HG03039 (cell line): ENCODE measurements around the gene LLGL1.
"Not testable (repeated sequence)": the region's sequence is repeated elsewhere in the genome, so short reads cannot be mapped to it uniquely, and the experiment has no call there.

ENCODE experiments used
- ATAC-seq: cut with Tn5 transposase; IDR thresholded peaks from one replicate; pipeline ENCODE4 v1.9.1; 2021; ENCODE audit warnings: mild to moderate bottlenecking, moderate library complexity; ENCODE audit not compliant: unreplicated experiment

The LLGL1 gene

DNA sequence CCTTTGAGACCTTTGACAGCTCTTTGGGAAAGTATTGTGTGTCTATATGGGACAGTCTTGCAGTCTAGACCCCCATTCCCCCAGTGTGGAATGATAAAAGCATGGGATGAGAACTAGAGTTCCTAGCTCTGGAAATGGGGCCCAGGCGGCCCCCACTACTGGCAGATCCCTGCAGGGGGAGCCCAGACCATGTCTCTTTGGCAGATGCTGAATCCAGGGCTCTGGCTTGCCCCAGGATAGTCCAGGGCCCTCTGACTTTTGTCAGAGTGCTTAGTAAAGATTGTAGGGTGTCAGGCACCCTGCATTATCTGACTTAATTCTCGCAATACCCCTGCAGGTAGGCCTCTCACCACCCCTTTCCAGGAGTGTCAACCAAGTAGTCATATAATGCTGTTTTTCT, 33.5 kb upstream of the LLGL1 start:
- ATAC-seq: no peak

DNA sequence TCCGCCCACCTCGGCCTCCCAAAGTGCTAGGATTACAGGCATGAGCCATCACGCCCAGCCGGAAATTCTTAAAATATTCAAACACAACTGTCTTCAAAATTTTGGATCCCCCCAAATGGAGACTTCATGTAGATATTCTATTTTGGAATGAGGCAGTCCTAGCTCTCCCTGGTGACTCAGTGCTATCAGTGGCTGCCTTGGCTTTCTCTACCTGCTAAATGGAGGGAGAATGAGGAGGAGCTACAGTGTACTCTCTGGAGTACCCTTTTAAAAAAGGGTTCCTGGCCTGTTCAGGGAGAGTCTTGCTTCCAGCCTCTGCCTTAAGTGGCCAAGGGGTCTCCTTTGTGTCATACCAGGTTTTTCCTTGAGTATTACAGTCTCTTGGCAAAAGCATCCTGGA, 31.0 kb upstream of the LLGL1 start:
- no peak for ATAC-seq

DNA sequence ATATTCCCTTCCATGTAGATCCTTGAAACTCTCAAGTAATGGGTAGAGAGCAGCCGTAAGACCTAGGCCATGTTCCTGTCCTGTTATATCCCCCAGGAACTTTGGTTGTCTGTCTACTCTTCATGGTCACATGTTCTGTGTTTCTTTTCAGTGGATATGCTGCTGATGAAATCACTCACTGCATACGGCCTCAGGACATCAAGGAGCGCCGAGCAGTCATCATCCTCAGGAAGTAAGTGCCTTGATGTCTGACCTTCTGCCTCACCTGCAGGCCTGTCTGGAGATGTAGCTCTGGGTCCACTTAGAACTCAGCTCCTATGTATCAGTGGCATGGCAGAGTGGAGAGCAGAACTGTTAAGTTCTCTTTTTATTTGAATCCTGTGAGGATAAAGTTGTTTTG, 30.6 kb upstream of the LLGL1 start:
- no peak for ATAC-seq

DNA sequence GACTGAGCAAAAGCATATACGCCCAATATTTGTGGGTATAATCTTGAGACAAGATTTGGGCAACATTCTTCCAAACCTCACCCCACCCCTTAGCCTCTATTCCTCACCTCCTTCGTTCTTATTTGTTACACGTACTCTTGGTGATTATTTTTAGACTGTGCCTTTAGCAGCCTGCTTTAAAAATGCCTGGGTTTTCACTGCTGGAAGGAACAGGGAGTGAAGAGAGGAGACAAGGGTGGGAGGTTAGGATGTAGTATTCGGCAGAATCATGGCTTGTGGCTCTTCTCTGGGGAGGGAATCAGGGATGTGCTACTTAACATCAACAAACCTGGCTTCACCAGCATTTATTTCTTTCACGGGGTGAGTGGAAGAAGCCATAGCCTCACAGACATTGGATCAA, 30.2 kb upstream of the LLGL1 start:
- ATAC-seq: no peak

DNA sequence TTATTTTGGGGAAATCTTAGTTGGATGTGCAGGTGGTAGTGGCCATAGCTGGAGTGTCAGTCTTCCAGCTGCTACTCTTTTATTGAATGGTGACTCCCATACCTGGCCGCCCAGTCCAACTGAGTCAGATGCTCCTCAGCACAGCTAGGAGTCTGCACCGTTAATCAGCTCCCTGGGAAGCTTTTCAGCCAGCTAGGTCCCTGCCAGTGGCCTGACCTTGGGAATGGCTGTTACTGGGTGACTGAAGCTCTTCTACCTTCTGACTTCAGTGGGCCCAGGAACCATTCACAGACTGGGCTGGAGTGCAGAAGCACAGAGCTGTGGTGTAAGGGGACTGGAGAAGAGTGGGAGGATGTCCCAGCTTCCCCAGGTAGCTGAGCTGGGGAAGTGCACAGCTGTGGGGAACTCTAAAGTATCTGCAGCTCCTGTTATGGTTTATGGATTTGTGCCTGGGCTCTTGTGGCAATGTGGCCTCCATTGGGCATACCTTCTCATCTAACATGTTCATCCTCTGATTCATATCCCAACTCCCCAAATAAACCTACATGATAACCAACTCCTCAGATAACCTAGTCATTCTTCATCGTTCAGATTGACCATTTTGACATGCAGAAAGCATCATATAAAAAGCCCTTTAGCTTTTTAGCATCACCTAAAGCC, 27.8 kb upstream of the LLGL1 start:
- ATAC-seq: no peak

DNA sequence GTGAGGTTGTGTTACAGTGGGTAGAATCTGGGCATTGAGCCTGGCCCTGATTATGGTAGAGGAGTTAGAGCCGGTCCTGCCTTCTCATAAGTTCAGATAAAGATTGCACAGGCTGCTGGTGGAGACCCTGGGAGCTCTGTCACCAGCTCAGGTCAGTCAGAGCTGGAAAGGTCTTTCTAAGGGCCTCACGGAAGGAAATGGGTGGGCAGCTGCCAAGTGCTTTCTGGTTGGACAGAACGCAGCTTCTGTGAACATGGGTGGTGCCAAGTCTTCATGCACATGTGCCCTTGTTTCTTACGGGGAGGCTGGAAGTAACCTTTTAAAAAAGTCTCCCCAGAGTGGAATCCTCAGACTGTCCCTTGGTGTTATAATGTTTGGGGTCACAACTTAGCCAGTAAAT, 26.9 kb upstream of the LLGL1 start:
- ATAC-seq: no peak

DNA sequence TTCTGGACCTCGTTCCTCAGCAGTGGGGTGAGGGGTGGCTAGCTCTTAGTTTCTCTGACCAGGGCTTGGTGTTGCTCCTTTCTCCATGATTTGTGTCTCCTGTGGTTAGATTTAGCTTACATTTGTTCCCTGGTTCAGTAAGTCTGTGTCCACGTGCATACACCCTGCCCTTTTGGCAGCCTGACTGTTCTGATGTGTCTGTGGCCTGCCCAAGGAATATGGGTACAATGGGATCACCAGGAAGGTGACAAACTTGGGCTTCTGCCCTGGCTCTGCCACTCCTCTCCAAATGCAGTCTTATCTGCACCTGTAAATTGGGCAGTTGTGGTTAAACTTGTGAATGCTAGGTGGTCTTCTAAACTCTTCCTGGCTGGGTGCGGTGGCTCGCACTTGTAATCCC, 24.3 kb upstream of the LLGL1 start:
- no peak for ATAC-seq

DNA sequence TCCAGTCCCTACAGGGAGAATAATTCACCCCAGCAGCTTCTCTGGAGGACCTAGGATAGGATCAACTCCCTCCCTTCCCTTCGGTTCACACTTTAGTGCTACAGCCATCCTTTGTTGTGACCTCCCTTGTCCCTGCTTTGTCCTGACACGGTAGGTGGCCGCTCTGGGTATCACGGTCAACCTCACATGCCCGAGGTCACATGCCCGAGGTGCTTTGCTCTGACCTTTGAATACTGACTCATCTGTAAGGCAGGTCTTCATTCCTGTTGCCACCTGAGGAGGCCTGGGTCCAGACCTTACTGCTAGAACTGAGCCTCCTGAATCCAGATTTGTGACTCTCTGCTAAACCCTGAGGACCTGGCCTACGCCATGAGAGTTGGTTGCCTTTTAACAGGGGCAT, 22.1 kb upstream of the LLGL1 start:
- no peak for ATAC-seq

DNA sequence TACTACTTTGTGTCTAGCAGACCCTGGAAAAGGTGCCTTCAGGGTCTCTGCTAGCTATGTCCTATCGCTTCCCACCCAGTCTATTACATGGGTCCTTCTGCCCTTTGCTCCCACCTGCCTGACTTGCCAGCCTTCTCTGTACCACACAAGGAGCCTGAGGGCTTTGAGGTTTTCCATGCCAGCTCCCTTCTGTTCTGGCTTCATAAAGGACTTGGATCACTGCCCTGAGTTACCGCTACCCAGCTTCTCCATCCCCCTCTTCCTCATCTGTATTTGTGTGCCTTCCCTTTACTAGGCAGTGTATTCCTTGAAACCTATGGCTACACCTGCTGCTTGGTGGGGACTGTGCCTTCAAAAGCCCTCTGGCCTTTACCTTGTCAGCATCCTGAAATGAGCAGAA, 19.6 kb upstream of the LLGL1 start:
- ATAC-seq: no peak

DNA sequence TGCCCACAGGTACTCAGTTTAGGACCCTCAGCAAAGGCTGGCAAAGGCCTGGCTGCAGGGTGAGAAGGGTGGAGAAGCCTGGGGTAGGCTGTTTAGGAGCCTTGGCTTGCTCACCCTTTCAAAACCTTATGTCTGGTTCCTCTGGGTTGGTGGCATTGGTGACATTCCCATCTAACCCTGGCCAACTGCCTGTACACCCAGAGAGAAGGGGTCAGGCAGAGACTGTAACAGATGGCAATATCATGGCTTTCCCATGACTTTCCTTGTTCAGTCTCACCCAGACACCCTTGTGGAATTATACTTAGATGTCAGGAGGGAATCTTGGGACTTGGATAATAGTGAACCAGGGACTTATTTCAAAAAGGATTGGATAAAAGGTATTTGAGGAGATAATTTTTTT, 18.5 kb upstream of the LLGL1 start:
- ATAC-seq: no peak

DNA sequence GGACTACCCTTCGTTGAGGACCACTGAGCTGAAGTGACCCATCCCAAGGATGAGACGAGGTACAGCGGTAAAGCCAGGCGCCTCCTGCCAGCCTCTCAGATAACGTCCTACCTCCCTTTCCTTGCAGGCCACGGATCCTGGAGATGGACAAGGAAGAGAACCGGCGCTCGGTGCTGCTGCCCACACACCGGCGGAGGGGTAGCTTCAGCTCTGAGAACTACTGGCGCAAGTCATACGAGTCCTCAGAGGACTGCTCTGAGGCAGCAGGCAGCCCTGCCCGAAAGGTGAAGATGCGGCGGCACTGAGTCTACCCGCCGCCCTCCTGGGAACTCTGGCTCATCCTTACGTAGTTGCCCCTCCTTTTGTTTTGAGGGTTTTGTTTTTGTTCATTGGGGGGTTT, 17.3 kb upstream of the LLGL1 start:
- no peak for ATAC-seq

DNA sequence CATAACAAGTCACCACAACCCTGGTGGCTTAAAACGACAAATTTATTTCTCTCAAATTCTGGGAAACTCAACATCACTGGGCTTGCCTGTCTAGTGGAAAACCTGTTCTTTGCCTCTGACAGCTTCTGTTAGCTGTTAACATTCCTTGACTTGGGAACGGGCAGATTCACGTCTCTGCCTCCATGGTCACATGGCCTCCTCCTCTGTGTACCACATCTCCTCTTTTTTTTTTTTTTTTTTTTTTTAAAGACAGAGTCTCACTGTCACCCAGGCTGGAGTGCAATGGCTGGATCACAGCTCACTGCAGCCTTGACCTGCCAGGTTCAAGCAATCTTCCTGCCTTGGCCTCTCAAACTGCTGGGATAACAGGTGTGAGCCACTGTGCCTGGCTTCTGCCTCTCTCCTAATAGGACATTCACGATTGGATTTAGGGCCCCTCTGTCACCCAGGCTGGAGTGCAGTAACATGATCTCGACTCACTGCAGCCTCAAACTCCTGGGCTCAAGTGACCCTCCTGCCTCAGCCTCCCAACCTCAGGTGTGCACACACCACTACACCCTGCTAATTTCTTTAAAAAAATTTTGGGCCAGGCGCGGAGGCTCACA, 11.7 kb upstream of the LLGL1 start:
- no peak for ATAC-seq

DNA sequence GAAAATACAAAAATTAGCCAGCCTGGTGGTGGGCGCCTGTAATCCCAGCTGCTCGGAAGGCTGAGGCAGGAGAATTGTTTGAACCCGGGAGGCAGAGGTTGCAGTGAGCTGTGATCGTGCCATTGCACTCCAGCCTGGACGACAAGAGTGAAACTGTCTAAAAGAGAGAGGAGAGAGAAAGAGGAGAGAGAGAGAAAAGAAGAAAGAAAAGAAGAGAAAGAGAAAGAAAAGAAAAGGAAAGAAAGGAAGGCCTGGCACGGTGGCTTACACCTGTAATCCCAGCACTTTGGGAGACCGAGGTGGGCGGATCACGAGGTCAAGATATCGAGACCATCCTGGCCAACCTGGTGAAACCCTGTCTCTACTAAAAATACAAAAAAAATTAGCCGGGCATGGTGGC, 8.5 kb upstream of the LLGL1 start:
- not testable (repeated sequence) for ATAC-seq

DNA sequence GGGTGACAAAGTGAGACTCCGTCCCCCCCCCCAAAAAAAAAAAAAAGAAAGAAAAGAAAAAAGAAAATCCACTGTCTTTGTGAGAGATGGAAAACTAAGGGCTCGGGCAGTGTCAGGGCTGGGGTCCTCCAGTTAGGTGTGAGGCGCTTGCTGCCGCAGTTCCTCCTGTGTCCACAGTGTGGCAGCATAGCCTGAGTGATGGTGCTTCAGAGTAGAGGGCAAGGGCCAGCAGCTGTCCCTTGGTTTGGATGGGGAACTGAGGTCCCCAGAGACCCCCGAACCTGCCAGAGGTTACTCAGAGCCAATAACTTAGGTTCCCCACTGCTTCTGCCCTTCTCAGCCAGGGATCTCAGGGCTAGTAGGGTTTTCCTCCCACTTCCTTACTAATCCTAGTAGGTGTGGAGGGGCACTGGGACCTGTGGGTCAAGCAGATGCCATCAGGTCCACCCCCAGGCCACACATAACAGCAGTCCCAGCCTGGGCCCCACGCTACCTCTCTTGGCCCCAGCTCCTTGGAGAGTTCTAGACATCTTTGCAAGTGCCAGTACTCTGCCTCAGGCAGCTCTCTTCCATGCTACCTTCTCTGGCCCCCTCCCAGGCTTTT, 7.9 kb upstream of the LLGL1 start:
- ATAC-seq: no peak

DNA sequence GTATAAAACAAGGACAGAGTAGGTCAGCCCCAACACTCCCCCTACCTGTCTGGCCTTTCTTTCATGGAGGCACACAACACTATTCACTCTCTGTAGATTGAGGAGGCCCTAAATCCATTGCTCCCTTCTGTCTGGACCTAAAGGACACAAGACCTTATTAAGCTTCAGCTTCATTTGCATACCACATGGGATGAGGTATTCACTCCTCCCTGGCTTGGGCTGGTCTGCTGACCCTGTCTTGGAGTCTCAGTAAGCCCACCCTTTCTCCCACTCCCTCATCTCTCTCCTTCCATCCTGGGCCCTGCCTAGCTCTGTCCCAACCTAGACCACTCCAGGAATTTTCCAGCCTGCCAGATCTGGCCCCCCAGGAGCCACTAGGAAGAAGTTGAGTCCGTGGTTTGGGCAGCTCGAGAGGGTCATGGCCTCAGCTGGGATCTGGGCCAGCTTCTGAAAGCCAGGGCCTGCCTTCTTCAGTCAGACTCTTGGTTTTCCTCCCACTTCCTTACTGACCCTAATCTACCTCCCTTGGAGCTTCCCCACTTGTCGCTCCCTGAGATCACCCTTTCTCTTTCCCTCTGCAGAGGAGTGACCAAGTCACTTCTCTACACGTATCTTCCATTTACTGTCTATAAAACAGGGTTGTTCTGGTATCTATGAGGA, 6.5 kb upstream of the LLGL1 start:
- ATAC-seq: no peak

DNA sequence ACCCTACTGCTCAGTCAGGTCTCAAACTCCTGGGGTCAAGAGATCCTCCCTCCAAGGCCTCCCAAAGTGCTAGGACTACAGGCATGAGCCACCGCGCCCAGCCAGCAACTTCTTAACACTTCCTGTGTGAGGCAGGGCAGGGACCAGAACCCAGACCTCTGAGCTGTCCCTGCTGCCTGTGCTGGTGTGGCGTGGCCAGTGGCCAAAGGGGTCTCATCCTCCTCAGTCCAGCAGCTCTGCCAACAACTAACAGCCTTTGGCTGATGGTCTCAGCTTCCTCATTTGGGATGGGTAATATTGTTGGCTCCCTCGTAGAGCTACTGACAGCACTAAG, 1.4 kb upstream of the LLGL1 start:
- ATAC-seq: no peak

DNA sequence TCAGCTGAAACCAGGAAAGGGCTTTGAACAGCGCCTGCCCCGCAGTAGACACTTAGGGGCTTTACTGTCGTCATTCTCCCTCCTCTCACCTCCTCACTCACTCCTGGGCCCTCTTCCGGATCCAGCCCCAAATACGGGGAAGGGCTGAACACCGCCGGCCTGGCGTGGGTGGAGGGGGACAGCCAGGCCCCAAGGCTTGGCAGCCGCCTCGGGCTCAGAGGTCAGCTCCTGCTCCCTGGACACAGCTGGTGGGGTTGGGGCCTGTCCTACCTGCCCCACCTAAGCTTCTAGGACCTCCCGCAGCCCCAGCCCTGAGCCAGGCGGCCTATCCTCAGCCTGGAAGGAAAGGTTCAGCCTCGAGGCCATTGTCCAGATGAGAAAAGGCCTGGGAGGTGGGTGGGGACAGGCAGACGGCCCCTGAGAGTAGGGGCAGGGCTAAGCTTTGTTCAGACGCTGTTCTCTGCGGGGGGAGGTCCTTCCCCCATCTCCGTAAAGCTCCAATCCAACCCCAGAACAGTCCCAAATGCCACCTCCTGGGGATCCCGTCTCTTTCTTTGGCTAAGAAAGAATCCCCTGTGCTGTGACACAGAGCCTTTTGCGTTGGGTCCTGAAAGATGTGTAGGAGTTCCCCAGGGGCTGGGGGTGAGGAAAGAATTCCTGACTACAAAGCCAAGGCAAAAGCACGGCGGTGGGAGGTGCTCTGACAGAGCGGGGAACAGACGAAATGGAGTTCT, 881 bp upstream of the LLGL1 start:
- no peak for ATAC-seq

DNA sequence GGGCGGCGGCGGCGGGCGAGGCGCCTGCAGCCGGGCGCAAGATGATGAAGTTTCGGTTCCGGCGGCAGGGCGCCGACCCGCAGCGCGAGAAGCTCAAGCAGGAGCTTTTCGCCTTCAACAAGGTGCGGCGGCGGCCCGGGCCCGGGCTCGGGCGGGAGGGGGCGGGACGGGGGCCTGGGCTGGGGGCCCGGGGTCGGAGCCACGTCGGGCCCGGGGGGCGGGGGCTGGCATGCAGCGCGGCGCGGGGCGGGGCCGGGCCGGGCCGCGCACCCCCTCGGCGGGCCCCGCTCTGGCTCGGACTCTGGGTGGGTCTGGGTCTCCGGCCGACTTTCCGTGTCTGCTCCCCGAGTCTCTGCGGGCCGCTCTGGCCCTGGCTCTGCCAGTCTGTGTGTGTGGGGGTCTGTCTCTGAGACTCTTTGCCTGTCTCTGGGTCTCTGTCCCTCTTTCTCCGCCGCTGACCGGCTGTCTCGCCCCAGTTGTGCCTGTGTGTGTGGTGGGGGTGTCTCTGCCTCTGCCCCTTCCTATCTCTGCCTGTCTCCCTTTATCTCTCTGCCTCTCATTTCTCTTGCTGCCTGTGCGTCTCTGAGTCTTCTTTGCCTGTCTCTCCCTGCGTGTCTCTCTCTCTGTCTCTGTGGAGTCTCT, 328 bp downstream of the LLGL1 start:
- peak; percentile 3 for ATAC-seq

DNA sequence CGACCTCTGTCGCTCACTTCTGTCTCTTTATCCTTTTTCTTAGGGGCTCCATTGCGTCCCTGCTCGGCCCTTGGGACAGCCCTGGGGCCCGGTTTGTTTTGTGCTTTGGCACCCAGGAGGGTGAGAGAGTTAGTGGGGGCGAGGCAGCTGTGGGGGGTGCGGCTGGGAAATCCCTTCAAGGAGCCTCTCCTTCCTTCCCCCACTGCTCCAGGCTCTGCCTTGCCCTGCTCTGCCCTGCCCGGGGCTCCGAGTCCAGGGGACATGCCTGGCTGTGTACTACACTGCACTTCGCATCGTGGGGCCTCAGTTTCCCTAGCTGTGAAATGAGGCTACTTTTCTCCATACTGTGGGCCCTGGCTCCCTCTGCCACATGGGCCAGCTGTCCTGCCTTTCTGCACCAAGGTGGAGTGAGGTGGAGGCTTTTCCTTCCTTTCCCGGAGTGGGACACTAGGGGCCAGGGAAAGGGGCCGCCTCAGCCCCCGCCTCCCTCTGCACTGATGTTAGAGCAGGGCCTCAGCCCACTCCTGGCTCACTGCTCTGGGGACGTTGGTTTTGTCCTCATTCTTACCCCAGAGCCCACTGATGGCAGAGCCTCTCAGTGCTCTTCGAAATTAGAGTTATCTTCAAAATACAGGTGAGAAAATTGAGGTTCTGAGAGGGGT, 980 bp downstream of the LLGL1 start:
- ATAC-seq: no peak

DNA sequence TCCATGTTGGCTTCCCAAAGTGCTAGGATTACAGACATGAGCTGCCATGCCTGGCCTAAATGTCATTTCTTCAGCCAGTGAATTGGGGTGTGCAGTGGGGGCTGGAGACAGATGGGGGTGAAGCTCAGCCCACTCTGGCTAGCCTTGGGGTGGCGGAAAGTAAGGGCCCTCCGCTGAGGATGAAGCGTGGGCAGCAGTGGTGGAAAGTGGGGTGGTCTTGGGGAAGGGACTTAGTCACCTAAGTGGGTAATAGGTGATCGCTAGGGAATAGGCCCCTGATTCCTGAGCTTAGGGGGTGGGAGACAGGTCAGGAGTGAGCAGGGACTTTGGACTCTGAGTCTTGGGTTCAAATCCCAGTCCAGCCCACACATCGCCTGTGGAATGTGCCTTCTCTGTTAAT, 2.2 kb downstream of the LLGL1 start:
- ATAC-seq: no peak
